Measurements from ENCODE around the gene NPAP1. TPM values are rescaled to one million over a fixed set of nuclear protein-coding genes. Genes with fewer than 3 reads are reported as not detected.

Gene NPAP1
- total and polyA plus RNA-seq, 2 of the 8 experiments (the other 6 are each of a cell fraction or from before 2014, with no cell fraction given), result 0.07 to 0.08 TPM

GRCh38 chr15:24675332-24676144 lies at the start of gene NPAP1 (continued):
- TF ChIP-seq CTCF (IDR thresholded peaks at IDR 0.05; ENCODE audit: control extremely low read depth in 1 of 3, insufficient read depth in 1 of 3, low read depth in 1 of 3, low read length in 3 of 3), result no peak
- TF ChIP-seq POU5F1 (IDR thresholded peaks at IDR 0.05; ENCODE audit: low read depth, low read length), result no peak
- no peak for TF ChIP-seq TEAD4 (IDR thresholded peaks at IDR 0.05; ENCODE audit: low read depth, low read length)
- no peak for TF ChIP-seq TAF1 (IDR thresholded peaks at IDR 0.05; ENCODE audit: low read depth, low read length)
- TF ChIP-seq SAP30 (IDR thresholded peaks at IDR 0.05; ENCODE audit: insufficient read depth, insufficient replicate concordance, low read length), result no peak
- TF ChIP-seq SIN3A (conservative IDR thresholded peaks at IDR 0.05 in 1 of 2, IDR thresholded peaks at IDR 0.05 in 1 of 2; ENCODE audit: low read depth in 1 of 2, low read length in 2 of 2), result no peak
- no peak for TF ChIP-seq BACH1 (IDR thresholded peaks at IDR 0.05; ENCODE audit: low read length)
- no peak for TF ChIP-seq TAF7 (optimal IDR thresholded peaks at IDR 0.05; ENCODE audit: borderline replicate concordance, low read depth, low read length)
